Fibroblast of skin of left quadriceps (primary cell): Measurements from ENCODE around the gene MAP3K20.
A peak's percentile ranks its signal among the peaks of the same experiment; 100 is the strongest.
"Not testable (repeated sequence)": the region's sequence is repeated elsewhere in the genome, so short reads cannot be mapped to it uniquely, and the experiment has no call there.

Source experiments
- DNase-seq, 2 experiments: peaks; one replicate each; pipeline ENCODE4 v3.0.0-alpha.2; 2013; ENCODE audit warnings: low read depth in 2 of 2

MAP3K20 gene

DNA sequence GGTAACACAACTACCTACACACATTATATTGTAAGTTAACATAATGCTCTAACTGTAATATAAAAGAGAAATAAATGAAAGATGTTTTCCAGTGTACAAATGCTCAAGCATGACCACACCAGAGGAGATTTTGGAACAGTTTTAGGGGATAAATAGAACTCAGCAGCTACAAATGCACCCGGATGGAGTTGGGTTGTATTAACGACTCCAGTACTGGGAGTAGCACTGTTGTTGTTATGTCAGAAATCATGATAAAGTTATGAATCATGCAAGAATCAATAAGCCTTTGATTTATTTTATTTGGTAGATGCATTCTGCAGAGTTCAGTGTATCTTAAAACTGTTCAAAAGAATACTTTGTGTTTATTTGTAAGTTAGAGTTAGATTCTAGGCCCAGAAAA, 126.9 kb downstream of the MAP3K20 start:
- no peak for DNase-seq

DNA sequence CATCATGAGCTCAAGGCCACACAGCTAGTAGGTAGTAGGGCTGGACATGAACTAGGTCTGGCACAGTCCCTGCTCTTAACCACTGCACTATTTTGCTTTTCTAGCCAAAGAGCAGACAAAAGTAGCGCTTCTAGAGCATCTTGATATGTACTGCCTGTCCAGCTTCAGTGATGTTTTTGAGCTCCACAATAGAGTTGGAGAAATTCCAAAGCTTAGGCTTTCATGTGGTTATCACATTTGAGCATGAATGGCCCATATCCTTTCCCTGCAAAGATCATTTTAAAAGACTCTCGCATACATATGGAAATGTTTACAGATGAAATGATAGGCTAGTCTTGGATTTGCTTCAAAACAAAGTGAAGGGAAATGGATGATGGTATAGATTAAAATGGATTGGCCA, 128.7 kb downstream of the MAP3K20 start:
- DNase-seq, result peak; percentile 65 to 67

DNA sequence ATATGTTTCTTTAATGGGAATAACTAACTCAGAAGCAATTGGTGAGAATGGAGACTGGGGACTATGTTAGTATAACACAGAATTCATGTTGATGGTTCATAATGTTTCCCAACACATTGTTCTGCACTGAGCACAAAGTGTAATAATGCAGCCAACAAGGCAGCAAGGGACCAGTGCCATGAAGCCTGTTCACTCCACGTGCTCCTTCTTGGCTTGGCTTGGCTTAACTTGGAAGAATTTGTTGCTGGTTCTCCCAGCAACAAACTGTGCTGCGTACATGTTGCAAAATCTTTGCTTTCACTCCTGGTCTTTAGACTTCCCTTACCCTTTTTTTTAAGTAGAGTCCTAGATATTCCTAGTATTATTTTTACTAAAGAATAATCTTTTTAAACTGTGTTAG, 129.7 kb downstream of the MAP3K20 start:
- DNase-seq, result no peak

DNA sequence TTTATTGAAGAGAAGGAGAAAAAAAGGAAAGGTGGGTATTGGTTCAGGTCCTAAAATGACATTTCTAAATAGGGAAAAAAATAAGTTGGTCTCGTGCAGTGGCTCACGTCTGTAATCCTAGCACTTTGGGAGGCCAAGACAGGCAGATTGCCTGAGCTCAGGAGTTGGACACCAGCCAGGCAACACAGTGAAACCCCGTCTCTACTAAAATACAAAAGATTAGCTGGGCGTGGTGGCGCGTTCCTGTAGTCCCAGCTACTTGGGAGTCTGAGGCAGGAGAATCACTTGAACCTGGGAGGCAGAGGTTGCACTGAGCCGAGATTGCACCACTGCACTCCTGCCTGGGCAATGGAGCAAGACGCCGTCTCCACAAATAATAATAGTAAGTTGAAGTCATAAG, 131.5 kb downstream of the MAP3K20 start:
- not testable (repeated sequence) for DNase-seq

DNA sequence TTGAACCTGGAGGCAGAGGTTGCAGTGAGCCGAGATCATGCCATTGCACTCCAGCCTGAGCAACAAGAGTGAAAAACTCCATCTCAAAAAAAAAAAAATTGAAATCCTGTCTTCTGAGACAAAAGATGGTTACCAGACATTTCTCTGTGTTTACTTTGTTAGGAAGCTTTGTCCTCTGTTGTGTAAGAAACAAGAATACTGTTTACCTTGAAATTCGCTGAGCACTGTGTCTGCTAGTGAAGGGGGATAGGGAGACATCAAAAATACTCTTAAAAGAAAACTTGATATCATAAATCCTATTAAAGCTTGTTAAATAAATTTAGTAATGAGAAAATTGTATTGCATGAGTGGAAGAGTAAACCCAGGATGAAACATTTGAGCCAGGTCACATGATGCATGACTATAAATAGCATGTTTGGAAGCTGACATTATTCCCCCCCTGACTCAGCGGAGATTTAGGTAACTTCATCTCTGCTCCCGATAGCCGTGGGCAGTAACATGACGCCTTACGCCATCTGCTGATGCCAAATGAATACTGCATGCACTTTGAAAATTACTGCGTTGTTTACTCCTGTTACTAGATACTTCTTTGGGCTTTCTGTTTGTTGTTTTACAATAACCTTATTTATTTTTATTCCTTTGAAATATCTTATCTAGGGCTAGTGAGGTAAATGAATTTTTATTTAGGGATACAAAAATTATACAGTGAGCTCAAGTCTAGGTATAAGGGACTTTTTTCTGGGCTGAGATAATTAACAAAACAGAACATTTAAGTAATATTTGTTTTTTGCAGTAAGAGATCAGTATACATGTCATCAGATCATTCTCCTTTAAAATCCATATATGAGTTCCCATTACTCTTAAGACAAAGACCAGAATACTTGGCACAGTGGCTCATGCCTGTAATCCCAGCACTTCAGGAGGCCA, 134.9 kb downstream of the MAP3K20 start:
- peak; percentile 87 for DNase-seq

DNA sequence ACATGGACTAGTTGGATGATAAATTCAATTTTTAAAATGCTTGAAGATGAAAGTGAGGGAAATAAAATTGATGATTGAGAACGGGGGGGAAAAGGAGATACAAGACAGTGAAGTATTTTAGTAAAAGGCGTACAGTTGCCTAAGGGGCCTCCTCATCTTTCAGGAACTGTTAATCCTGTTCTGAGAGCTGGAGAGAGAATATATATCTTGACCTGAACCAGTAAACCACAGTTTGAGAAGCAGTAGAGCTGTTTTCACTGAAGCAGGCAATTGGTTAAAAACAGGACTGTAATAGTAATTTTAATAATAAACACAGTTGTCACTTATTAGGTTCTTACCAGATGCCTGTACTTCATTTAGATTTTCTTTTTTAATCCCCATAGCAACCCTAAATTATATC, 137.5 kb downstream of the MAP3K20 start:
- DNase-seq, result no peak

DNA sequence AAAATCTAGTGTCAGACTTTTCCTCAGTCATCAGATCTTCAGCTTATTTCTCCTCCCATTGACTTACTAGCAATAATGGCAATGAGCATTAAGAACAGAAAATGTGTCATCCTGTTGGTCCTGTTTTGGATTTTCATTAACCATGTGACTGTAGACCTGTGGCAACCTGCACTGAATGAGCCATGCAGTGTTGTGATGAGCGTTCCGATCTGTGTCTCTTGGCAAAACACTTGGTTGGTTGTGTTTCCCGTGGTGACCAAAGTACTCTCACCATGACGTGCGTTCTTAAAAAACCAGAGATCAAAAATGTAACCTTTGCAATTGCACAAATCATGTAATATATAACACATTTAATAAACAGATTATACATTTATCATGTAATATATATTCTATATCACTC, 138.6 kb downstream of the MAP3K20 start:
- DNase-seq, result no peak

DNA sequence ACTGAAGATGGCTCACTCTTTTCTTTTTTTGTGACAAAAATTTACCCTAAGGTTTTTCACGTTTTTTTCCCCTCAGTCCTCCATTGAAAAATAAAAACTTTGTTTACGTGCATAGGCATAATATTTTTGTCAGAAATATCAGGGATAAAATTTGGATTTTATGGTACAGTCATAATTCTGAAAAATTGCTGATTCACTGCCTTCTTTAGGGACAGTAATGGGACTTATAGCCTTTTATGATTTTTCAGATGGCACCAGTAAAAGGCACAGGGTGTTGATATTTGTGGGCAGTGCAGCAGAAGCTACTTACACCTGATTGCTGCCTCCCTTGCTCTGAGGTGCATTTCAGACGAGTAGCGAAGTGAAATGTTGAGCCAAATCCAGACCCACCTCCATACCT, 139.7 kb downstream of the MAP3K20 start:
- DNase-seq, result no peak

DNA sequence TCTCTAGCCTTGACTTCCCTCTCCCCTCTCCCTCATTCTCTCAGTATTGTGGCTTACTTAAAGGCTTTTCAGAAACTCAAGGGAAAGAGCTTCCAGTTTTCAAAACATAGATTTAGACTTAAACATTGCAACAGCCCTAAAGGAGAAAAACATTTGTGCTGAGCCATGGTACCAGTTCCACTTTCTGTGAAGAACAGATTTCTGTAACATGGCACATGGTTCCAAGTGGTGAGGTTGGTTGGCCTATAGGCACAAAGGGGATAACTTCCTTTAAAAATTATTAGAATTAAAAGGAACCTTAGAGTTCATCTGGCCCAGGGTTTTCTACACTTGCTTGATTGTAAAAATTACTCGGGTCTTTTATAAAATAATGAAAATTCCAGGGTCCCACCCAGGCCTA, 140.4 kb downstream of the MAP3K20 start:
- no peak for DNase-seq

DNA sequence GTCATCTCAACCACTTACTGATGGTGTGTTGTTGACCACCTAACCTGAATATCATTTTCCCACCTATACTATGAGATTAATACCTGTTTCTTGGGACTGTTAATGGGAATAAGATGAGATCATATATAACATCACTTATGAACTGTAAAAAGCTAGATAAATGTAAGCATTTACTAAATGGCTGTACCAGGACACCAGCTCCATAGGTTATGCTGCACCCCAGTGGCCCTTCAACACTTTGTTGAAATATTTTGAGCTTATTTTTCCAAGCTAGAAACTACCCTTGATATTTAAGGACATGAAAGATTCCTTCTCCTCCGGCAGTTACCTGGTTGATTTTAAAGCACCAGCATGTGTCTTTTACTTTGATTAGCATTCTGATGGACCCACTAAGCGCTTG, 141.0 kb downstream of the MAP3K20 start:
- DNase-seq, result no peak

DNA sequence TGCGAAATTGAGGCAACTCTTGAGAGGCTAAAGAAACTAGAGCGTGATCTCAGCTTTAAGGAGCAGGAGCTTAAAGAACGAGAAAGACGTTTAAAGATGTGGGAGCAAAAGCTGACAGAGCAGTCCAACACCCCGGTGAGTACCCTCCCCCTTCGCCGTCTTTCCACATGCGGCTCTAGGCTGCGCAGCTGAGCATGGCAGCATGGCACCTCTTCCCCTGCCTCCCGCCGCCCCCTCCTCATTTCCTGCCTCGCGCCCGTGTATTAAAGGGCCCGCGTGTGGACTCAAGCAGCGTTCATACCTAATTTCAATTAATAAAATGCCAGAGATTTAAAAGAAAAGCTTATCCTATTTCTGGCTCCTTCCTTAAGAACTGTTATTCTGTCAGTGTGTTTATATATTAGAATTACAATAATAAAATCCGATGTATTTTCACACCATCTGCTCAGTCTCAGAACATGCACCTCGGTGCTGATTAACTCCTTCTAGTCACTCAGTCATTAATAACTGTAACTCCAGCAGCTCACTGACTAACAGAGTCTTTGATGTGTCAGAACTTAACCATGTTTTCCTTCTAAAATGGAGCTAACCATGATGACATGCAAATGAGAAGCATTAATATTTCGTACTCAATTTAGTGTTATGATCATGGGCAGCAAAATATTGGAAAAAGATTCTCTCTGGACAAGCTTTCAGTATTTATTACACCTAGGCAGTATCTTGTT, 141.6 kb downstream of the MAP3K20 start:
- DNase-seq, result no peak

DNA sequence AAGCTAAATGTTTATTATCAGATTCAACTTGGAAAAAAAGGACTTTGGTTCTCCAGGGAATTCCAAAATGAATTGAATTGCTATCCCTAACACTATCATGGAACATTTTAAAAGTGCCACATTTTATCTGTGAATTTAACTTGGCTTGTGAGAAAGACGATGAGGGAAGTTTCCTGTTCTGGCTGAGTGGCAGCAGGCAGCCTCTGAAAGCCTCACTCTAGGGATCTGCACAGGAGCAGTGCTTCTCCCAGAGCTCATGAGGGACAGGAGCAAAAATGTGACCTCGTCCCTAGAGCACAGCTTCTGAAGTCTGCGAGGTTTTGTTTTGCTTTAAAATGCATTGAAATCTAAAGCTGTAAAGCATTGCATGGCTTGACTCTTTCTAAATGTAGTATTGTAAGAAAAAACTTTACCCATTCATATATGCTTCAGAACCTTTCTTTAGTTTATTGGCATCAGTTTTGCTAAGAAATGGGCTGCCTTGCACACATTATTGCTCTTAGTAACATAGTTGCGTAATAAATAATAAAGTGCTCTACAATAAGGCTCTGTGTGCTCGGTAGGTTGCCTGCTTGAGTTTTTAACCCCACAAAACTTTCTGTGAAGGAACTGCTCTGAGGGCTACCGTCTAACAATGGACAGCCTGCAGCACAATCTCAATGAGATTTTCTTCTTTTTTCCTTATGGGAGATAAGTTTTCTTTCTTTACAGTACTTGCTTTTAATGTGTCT, 142.8 kb downstream of the MAP3K20 start:
- DNase-seq, result no peak

DNA sequence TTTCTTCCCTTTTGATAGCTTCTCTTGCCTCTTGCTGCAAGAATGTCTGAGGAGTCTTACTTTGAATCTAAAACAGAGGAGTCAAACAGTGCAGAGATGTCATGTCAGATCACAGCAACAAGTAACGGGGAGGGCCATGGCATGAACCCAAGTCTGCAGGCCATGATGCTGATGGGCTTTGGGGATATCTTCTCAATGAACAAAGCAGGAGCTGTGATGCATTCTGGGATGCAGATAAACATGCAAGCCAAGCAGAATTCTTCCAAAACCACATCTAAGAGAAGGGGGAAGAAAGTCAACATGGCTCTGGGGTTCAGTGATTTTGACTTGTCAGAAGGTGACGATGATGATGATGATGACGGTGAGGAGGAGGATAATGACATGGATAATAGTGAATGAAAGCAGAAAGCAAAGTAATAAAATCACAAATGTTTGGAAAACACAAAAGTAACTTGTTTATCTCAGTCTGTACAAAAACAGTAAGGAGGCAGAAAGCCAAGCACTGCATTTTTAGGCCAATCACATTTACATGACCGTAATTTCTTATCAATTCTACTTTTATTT, 145.6 kb downstream of the MAP3K20 start:
- no peak for DNase-seq

DNA sequence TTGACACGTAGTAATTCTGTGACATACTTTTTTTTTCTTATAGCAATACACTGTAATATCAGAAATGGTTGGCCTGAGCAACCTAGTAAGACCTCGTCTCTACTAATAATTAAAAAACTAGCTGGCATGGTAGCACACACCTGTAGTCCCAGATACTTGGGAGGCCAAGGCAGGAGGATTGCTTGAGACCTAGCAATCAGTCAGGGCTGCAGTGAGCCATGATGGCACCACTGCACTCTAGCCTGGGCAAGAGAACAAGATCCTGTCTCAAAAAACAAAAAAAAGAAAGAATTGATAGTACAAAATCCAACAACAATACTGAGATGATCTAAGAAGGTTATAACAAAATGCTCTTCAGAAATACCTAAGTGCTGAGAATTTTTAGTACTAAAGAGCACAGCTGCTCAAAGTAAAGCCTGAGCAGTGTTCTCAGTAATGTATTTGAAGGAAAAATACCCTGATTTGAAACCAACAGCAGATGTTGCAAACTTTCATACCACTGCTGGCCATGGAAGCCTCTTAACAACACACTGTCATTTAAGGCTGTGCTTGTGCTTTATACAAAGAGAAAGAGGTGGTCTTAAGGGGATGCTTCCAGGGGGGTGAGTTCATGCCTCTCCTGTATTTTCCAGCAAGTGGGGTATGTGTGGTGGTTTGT, 146.4 kb downstream of the MAP3K20 start:
- no peak for DNase-seq

DNA sequence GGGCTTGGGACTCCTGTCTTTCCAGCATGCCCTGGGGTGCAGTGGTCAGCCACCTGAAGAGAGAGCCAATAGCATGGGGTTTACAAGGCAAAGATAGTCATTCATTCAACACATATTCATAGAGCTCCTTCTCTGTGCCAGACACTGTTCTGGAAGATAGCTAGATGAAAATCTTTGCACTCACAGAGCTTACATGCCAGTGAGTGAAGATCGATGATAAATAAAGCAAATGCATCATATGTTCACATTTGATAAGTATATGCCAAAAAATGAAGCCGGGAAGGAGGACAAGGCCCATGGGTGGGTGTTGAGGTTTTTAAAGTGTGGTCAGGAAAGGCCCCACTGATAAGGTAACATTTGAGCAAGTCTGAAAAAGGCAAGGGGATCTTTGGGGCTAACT, 148.2 kb downstream of the MAP3K20 start:
- DNase-seq, result no peak

DNA sequence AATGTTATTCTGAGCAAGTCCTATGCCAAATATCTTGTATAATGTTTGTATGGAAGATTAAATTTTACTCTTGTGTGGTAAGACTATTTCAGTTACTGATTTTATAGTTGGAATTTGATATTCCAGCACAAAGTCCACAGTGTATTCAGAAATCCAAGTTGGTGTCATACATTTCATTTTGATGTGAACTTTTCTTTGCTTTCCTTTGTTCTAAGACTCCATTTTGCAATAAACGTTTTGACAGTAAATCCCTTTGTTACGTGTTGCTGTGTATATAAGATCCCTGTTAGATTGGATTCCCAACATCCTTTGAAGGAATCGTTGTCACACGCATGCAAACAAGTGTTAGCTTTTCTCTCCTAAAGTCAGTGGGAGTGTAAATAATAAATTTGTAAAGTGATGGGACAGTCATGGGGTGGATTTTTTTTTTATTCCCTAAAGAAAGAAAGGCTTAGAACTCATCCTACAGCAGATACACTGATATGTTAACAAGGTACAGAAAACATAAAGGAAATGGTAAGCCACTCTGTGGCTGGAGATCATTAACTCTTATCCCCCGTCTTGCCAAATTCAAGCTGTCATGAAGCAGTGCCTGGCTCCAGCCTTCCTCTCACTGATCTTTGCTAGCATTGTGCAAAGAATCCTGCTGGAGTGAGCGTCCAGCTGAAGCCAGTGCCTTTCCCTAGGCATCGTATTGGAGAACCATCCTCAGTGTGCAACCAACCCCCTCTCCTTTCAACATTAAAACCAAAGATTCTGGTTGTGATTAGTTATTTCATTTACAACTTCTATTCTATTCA, 151.5 kb downstream of the MAP3K20 start:
- no peak for DNase-seq

DNA sequence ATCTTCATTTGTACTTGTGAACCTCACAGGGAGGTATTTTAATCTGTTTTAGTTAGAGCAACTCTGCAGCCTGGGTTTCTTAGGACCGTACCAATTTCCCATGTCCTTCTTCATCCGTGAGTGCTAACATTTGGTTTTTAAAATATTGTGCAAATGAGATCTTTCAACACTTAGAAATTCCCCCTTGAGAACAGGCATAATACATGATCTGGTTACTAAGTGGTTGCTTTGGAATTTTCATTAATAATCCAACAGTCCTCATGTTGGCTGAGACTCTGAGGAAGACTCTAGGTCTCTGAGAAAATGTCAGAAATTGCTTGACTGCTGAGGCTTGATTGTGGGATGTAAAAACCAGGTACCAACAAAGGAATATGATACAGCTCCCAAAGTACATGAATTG, 153.4 kb downstream of the MAP3K20 start:
- no peak for DNase-seq

DNA sequence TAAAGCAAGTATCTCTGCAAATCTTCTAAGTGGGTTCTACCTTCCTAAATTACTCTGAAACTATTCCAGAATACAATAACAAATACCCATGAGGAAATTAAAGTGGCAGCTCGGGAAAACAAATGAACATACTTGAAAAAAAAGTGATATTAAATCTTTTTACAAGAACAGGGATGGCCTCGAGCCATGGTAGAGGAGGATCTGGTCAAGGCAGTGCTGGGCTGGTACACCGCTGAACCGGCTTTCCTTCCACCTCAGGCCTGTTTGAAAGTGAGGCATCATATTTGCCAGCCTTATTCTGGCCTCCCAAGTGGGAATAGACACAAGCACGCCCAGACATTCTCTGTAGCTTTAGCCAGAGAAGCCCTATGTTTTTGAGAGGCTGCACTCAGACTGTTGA, 154.5 kb downstream of the MAP3K20 start:
- DNase-seq, result no peak

DNA sequence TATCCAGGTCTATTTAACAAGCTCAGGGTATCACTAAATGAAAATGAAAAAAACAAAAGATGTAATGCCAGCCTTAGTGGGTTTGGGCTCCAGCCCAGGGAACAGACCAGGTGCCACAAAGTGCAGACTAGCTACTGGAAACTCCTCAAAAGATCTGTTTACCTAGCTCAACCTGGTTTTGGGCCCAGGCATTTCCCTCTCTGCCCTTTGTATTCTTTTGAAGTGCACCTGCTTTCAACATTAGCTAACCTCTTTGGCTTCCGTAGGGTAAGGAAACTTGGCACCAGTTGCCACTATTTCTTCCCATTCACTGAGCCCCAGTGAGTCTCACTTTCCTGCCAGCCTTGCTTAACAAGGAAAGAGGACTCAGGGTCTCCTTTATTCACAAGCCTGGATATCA, 155.4 kb downstream of the MAP3K20 start:
- DNase-seq, result no peak

DNA sequence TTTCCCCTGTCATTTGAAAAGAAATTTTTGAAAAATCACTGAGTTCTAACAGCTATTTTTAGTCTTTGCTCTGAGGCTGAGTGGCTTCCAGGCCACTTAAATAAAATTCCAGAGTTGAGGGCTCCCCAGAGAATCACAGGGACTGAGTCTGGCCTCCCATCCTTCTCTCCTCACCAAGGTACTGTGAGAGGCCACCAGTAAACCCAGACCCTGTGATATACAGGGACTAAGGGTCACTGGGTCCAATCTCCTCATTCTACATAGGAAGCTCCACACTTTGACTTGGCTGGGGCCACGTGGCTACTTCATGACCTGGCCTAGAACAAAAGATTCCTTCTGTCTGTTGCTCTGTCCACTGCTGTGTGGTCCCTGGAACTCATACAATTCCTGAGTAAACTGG, 155.8 kb downstream of the MAP3K20 start:
- DNase-seq, result no peak
